Stimulated activated CD4-positive, alpha-beta T cell treated with anti-CD3 and anti-CD28 coated beads, Interleukin-4, amount 100 ng/mL, for 24 hours (primary cell): ENCODE data around the gene SOWAHA.

Experiments
- DNase-seq: peaks from one replicate; pipeline ENCODE4 v3.0.0-alpha.2; 2020

The SOWAHA gene

DNA sequence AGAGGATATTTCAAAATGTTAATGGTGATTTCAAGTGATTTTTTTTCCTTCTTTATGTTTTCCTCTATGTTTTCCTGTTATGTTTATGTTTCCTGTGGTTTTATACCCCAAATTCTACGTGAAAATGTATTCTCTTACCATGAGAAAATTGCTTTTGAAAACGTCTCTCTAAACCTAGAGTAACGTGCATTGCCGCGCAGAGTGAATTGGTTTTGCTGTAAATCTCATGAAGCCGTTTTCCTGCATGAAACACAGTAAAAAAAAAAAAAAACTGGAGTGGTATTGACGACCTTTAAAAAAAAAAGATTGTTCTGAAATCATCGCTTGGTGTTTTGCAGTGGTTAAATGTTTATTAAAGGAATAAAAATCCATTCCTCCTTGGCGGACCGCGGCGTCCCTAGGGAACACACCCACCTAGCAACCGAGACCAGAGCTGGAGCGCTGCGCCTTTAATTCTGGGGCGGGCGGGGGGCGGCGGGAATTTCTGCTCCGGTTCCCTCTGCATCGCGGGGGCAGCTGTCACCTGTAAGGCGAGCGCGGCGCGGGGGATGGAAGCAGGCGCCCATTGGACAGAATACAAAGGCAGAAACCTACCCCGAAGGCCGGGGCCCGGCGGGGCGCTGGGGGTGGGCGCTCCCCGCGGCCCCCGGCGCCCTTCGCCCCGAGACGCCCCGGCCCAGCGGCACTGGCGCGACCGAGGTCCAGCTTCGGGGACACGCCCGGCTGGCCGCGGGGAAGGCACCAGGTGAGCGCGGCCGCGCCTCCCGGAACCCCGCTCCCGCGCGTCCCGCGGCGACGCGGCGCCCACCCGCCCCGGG lies at the start of gene SOWAHA:
Gene SOWAHA (plus strand): TSS at position 522 of the 818 bp plus-strand sequence. CDS start 320 bp downstream, outside the sequence.
- no peak for DNase-seq

DNA sequence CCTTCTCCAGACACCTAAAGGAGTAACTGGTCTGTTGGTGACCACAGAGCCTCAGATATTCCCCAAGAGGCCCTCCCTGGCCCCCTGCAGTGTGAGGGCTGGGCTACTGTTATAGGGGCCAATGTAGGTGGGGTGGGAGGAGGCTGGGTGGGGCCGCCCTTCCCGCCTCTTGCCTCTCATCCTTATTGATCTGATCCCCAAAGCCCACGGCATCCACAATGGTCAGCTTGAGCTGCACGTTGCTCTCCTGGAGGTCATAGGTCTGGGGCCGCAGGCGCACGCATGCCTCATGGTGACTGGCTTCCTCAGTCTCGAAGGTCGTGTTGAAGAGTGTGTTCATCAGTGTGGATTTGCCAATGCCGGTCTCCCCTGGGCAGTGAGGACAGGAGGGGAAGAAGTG lies 49.1 kb upstream of the SOWAHA start:
- no peak for DNase-seq

DNA sequence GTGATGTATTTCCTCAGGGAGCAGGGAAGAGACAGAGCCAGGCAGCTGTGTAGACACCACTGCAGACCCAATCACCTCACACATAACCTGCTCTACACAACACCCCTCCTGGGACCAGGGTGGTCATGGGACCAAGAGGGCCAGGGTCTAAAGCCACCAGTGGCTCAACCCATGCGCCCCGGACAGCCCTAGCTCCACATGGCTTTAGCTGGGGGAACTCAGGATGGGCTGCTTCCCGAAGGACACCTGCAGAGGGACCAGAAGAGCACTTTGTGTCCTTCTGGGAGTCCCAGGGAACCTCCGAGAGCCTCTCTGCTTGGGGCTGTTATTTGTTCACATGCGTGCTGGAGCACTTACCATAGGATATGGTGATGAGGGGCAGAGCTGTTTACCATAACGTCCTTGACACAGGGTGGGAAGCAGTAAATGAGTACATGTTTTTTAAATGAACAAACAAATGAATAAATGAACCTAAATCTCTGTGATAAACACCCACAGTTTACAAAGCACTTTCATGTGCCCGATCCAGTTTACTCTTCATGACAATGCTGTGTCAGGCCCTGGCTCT lies 48.3 kb upstream of the SOWAHA start:
- DNase-seq: no peak

DNA sequence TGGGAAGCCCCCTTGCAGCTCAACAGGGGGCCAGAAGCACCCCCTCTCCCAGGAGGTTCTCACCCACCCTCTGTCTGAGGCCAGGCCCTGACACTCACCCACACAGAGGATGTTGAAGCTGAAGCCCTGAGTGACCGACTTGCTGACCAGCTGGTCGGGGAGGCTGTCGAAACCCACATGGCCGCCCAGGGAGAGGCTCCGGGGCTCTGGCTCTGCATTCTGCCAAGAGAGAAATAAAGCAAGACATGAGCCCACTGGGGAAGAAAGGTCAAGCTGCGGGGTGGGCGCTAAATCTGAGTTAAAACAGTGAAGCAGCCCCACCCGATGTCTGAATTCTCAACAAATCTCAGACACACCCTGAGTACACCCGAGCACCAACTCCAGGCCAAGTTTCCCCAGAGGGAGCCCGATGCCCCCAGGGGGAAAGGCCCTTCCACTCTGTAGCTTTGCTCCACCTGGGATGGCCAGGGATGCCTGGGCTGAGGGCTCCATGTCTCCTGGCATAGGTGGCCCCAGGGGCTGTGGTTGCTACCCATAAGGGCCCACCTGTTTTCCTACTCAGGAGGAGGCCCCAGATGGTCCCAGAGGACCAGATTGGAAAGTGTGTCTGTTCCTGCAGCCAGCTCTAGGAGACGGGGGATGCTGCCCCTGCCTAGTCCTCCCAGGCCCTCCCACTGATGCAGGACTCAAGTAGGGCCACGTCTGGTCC lies 47.6 kb upstream of the SOWAHA start:
- no peak for DNase-seq

DNA sequence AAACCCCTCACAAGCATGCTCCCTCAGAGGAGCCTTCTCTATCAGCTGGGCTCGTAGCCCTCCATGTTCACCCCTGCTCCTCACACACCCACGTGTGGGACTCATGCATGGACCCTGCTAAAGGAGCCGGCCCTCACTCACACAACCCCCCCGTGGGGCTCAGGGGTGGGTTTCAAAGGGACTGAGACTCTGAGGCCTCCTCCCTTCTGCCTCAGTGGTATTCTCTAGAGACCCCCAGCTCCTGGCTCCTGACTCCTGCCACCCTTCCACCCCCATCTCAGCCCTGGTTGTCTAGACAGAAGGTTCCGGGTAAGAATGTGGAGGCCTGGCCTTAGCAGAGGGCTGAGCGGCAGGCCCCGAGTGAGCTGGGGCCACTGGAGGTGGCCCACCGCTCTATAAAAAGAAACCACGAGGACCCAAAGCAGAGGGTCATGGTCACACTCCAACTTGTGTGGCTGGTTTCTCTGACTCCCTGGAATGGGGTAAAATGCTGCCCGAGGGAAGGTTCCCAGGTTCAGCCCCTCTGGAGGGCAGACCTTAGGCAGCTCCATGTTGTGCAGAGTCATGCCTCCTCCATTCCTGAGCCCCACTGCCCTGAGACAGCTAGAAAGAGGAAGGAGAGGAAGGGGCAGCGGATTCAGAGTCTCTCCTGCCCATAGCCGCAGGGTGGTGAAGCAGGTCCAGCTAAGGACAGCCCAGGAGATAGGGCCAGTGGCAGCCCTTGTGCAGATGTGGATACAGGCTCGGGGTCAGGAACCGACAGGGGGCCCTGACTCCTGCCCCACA lies 46.9 kb upstream of the SOWAHA start:
- DNase-seq: no peak

DNA sequence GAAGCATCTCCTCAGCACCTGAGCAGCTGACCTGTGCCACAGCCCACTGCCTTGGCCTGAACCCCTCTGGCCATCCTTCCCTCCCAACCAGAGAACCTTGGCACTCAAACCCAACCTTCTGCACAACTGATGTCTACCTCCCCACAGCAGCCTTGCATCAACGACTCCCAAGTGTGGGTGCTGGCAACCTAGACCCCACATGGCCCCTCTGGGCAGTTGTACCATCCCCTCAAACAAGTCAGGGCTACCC lies 46.4 kb upstream of the SOWAHA start:
- DNase-seq: no peak

DNA sequence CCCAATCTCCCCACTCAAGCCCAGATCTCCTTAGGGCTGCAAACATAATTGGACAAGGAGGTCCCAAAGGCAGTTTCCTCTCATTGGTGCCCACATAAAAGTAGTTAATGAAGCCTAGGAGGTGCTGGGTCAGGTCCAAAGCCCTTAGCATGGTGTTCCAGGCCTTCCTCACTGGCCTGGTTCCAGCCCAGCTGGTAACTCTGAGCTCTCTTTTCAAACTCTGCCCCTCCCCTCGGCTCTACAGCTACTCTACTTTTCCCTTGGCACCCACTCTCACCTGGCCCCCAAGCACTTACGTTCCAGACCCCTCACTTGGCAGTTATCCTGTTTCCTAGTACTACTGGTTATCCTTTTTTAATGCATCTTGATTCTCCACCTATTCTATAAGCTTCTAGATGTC lies 46.0 kb upstream of the SOWAHA start:
- no peak for DNase-seq

DNA sequence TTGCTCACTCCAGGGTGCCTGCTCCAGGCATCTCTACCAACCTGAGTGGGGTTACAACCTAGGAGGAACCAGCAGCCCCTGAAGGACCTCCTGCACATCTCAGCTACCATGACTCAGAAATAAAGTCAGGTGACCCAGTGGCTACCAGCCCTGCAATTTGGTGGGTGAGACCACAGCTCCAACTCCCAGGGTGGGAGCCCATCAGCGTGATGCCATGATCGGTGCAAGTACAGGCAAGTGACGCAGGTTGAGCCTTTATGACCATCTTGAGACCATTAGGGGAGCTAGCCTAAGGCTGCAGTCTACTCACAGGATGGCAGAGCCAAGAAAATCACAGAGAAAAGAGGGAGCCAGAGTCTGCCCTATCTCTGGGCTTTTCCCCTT lies 44.6 kb upstream of the SOWAHA start:
- no peak for DNase-seq

DNA sequence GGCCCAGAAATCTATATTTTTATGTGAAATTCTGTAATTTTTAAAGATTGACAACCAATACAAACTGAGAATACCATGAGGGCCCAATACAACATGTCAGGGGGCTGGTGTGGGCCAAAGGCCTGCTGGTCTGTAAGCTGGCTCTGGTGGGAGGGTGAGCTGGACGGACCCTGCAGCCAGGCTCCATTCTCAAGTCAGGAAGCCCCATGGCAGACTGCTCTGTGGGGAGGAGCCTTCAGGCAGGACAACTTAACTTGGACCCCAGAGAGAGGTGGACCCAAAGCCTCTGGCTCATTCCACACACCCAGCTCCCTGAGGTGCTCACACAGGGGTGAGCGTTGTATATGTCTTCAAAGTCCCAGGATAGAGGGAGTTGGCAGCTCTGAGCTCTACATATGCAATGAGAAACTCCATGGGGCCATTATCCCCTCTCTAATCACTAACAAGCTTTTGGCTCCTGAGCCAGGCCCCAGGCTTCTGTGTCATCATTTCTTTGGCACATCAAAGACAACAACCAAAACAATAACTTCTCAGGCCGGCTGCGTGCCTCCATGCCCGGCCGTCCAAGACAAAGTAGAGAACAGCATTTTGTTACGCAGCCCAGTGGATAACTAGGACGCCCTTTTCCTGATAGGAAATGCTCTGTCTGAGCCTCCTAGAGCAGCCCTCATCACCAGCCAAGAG lies 42.5 kb upstream of the SOWAHA start:
- DNase-seq: no peak

DNA sequence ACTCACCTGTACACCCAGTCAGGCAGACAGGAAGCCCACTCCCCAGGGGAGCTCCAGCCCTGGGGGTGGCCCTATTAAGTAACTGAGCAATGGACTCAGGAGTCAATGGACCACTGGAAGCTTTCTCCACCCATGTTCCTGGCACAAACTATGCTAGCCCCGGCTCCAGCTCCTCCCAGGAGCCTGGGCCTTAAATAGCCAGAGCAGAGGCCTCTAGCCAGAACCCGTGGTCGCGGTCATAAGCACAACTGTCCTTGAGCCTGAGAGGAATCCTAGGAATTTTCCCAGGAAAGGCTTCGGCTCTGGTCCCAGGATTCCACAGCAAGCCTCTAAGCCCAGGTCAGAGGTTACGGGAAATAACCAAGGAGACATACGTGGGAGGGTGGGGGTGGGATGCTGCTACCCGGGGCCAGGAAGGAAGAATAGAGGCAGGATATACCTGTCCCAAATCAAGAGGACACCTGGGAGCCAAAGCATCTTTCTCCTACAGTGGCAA lies 41.6 kb upstream of the SOWAHA start:
- DNase-seq: no peak

DNA sequence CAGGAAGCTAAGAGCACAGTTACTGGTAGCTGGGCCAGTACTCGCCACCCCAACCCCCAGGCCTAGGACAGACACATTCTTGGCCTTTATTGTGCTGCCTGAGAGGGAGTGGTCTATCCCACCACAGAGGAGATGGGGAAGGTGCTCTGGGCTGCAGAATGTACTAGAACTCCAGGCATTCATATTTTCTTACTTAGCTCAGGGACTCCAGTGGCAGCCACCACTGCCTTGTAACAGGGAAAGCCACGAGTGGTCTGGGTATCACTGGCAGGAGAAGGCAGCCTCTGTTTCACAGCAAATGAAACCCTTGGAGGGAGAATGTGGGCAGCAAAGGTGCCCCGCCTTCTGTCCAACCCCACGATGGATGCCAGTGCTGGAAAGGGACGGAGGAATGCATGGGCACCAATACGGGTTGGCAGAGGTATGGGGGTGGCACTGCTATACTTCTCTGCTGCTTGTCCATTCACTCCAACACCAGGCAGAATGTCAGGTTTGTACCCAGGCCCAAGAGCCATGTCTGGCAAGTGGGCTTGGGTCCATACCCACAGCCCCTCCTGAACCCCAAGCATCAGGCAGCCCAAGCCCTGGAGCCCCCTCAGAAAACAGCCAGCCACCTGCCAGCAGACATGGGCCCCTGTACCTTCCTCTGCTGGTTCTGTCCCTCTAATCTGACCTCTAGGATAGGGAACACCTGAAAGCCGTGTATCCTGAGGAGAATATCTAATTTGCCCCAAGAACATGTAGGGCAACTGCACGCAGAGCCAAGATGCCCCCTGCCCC lies 40.6 kb upstream of the SOWAHA start:
- DNase-seq: no peak

DNA sequence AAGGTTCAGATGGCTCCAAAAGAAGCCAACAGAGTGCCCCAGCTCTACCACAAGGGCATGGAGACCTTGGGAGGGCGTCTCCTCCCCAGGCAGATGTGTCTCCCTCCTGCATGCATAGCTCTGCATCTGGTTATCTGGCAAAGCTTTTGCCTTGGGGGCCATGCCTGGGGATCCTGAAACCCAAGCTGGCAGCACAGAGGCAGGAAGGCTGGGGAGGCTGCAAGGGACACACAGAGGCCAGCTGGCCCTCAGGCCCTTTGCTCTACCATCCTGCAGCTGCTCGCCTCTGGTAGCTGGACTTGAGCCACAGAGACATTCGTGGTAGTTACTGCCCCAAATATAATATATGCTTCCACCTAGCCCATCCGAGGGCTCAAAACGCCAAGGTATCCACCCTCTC lies 40.0 kb upstream of the SOWAHA start:
- no peak for DNase-seq

DNA sequence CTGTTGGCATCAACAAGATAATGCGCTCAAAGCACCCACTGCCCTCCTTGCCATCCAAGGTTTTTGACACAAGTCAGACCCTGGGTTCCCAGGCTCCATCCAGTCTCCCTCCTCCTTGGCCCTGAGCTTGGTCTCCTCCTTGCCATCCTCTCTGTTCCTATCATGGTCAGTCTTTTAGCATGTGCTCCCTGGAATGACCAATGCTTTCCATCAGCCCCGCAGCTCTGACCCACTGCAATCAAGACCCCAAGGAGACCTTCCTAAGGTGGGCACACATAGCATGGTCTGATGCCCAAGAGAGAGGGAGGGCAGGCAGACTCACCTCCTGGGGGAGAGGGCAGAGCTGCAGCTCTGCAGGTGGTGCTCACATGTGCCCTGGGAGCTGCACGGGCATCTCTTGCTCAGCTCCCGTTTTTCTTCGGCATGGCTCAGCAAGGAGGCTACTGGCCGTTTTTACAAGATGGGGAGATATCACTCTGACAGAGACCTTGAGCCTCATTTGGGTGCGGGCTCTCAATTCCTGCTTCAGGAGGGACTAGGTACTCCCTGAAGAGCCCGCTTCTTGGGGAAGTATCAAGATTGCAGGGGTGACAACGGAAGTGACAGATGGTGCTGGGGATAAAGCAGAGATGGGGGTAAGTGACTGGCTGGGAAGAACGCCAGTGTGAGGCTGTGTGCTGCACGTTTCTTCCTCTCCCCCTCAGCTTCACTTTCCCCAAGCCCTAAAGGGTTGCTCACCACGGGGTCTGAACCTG lies 39.3 kb upstream of the SOWAHA start:
- DNase-seq: no peak

DNA sequence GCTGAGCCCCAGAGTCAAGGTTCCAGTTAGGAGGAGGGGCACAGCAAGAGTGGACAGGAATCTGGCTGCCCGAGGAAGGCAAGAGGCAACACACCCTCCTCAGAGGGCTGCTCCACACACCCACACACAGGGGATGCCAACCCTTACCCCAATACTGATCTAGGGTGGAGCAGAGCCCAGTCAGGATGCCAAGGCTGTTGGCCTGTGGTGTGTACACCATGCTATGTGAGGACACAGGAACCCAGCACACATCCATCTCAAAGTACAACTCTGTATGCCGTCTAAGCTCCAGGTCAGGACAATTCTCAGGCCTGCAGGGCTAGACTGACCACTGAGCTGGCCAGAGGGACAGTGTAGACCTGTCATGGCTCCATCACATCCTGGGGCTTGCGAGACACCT lies 38.7 kb upstream of the SOWAHA start:
- no peak for DNase-seq

DNA sequence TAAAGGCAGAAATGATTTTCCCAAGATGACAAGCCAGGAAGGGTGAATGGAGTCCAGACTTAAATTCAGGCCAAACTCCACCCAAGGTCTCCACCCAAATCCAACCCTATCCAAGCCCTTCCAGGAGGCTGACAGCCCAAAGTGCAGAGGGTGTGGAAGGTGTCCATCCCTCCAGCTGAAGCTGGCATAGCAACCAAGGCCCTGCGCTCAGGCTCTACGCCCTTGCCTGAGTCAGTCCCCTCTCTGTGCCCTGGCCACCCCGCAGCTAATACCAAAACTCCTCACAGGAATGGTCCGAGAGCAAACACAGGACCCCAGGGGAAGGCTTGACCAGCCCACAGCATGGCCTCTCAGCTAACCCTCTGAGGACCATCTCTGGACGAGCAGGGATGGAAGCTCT lies 38.2 kb upstream of the SOWAHA start:
- DNase-seq: no peak

DNA sequence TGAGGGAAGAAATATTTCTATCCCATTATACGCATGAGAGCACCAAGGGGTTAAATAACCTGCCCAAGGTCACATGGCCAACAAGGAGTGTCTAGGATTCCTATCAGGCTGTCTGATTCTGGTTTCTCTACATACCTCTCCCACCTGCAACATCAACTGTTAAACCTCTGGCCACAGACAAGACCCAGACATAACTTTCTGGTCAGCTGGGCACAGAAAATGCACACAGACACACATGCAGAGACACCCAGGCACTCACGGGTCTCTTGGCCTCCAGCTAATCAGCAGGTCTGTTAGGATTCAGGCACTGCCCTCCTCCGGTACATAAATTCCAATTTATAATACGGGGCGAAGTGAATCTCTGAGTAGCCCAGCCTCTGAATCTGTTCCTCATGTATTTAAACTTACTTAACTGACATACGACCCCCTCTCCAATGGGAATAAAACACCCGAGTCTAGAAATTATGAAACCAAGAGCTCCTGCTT lies 37.6 kb upstream of the SOWAHA start:
- DNase-seq: no peak

DNA sequence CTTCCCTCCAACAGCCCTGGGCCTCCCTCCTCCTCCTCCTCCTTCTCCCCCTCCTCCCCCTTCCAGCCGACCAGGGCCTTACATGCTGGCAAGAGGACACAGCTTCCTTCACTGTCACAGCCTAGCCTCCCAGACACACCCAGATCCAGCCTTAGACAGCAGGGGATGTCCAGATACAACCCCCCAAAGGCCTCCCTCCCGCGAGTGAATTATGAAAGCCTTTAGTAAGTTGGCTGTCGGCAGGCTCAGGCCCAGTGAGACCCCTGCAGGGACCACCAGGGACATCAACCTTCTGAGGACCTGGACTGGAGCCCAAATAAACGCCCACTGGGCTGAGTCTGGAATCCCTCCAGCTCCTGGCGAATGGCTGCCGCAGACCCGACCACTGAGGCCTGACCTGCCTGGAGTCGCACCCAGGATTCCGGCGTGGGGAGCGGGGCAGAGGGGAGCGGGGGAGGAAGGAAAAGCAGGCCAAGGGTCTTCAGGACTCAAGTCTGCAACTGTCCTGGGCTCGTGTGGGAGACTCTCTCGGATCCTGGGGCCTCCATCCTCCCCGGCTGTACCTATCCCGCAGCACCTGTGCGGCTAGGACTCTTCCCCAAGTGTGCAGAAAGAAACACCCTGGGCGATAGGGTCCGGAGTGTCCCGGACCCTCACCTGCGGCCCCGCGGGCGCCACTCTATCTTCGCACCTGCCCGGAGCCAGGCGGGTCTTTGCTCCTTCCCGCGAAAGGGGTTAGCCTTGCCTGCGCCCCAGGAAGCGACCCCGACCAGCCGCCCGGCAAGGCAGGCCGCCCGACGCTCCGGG lies 36.8 kb upstream of the SOWAHA start:
- DNase-seq: no peak

DNA sequence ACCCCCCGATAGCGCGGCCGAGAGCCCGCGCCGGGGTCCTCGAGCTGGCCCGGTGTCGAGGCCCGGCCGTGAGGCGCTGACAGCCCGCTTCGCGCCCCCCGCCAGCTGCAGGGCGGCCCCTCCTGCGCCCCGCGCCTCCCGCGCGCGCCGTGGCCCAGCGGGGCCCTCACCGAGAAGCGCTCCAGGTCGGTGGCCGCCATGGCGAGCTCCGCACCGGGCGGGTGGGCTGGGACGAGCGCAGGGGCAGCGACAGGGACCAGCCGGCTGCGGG lies 36.2 kb upstream of the SOWAHA start:
- DNase-seq: no peak

DNA sequence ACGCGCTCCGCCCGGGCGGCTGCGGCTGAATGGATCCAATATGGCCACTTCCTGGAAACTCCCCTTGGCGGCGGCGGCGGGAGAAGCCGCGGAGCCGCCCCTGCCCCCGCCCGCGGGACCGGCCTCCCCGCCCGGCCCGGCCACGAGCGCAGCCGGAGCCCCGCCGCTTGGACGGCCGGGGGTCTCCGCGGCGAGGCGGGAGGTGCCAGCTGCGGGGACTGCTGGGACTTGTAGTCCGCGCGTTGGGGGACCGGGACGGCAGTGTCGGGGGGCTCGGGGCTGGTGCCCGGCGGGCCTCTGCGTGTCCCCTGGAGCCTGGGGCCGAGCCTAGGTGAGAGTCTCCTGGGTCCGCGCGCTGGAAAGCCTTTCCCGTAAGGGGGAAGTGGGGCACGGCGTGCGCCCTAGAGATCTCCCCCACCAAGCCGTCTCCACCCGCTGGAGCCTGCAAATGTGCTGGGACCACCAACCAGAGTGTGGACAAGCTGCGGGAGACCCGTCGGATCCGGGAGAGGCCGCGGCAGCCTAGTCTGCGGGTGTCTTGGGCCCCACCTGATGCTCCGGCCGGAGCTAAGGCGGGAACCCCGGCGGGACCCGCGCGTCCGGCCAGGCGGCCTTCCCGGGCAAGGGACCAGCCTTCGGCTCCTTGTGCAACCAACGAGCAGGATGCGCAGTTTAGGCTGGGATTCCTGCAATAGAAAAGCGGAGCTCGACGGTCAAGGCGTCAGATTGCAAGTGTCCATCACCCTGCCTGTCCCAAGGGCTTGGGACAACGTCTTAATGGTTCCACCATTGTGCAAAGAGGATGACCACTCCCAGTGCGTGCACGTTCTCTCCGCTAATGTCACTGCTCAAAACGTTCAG lies 35.7 kb upstream of the SOWAHA start, which contains the start of gene SEPTIN8:
Gene SEPTIN8 (minus strand): TSS at position 31 of the 861 bp plus-strand sequence. CDS start 102 bp downstream, outside the sequence.
- DNase-seq: peak; percentile 38
